Ovary (tissue), 3 donors: ENCODE measurements around the gene PUSL1.

Experiments
- EP300 ChIP-seq: sonication (generic); formaldehyde crosslinking; IDR thresholded peaks from one replicate; pipeline ENCODE4 v1.6.1; 2017; ENCODE audit warnings: antibody characterized with exemption
- POLR2A ChIP-seq: fragments of 450-650 bp; IDR thresholded peaks from one replicate; pipeline ENCODE4 v1.6.1; 2017; ENCODE audit warnings: antibody characterized with exemption, mild to moderate bottlenecking, moderate library complexity
- TF ChIP-seq, protein P1 (sequence below), 3 donors: fragments of 450-650 bp in 2 of 3; fragments of 200-600 bp in 1 of 3; IDR thresholded peaks; one replicate each; pipeline versions ENCODE4 v1.5.1 to v1.8.0; 2016 to 2022; ENCODE audit warnings: antibody characterized with exemption in 3 of 3, mild to moderate bottlenecking in 1 of 3
- donor health status: DM: no; HTN: no; CAD: no.

DNA sequence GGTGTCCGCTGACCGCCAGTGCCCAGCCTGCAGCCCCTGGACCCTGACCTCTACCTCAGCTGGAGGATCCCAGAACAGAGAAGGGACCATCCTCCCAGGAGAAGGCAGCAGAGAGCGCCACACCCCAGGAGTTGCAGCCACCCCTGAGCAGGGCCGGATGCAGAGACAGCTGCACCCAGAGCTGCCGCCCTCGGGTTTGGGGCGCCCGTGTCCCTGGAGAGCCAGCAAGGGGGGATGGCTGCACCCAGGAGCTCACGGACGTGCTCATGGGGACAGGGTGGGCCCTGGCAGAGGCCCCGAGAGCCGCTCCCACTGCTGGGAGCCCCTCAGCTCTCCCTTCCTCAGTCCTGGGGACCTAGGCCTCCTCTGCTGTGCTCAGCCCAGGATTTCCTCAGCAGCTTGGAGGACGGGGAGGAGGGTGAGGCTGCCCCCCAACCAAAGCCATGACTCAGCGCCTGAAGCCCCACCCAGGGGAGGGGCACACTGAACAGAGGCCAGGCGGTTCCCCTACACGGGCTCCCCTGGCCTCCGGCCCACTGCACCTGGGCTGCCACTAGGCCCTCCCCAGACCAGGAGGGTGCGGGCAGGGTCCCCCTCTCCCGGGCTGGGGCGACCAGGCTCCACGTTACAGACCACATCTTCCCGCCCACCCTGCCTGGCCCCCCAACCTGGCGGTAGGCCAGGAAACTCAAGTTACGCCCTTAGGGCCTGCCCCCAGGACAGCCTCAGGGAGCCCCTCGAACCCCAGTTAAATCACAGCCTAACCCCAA lies 2.9 kb upstream of the PUSL1 start:
- TF ChIP-seq, protein P1, sequence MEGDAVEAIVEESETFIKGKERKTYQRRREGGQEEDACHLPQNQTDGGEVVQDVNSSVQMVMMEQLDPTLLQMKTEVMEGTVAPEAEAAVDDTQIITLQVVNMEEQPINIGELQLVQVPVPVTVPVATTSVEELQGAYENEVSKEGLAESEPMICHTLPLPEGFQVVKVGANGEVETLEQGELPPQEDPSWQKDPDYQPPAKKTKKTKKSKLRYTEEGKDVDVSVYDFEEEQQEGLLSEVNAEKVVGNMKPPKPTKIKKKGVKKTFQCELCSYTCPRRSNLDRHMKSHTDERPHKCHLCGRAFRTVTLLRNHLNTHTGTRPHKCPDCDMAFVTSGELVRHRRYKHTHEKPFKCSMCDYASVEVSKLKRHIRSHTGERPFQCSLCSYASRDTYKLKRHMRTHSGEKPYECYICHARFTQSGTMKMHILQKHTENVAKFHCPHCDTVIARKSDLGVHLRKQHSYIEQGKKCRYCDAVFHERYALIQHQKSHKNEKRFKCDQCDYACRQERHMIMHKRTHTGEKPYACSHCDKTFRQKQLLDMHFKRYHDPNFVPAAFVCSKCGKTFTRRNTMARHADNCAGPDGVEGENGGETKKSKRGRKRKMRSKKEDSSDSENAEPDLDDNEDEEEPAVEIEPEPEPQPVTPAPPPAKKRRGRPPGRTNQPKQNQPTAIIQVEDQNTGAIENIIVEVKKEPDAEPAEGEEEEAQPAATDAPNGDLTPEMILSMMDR (IDR thresholded peaks at IDR 0.05), result no peak
- TF ChIP-seq EP300 (no peak), POLR2A (no peak)
